ENCODE data around the gene NDUFC2. TPM values are rescaled to one million over a fixed set of nuclear protein-coding genes. Genes with fewer than 3 reads are reported as not detected.
"Not testable (repeated sequence)": the region's sequence is repeated elsewhere in the genome, so short reads cannot be mapped to it uniquely, and the experiment has no call there.

The NDUFC2 gene
- total and polyA plus RNA-seq, 3 experiments from 2014 or later, result 189 to 220 (median 202) TPM

DNA sequence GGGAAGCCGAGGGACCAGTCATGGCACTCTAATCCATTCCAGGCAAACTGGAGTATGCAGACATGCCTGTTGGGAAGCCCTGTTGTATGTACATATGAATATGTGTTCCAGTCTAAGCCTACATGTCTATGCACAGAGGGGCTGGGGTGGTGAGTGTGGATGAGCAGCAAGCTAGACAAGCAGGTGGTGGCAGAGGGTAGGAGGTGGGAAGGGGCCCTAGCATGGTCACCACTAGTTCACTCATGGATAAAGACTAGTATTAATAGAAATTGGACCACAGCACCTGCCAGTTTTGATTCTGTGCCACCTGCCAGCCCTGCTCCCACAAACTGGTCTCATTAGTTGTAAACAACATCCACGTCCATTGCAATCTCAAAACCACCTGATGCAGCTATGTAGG, 14.5 kb downstream of the NDUFC2 start:
- Histone ChIP-seq H3K4me1 (ENCODE audit: insufficient read depth, low read length) (no peaks in the 10 kb centered on the region), H3K27me3 (ENCODE audit: insufficient read depth, low read length, poor library complexity, severe bottlenecking) (no peaks in the 10 kb centered on the region), H3K27ac (ENCODE audit: low read depth, low read length) (no peak overlapping the region), H3K36me3 (ENCODE audit: insufficient read depth, low read length) (peaks cover 10% of the 10 kb centered on the region), H3K9me3 (ENCODE audit: low read length) (no peaks in the 10 kb centered on the region), H3K4me3 (ENCODE audit: low read length) (no peak overlapping the region)
- Mint-ChIP-seq H3K4me3 (no peak overlapping the region), H3K9me3 (no peaks in the 10 kb centered on the region), H3K4me1 (no peaks in the 10 kb centered on the region), H3K27ac (peak overlapping the region in 1 of 8 donors; percentile 64), H3K27me3 (no peaks in the 10 kb centered on the region), H3K36me3 (peaks cover 10 to 29% (median 12%) of the 10 kb centered on the region in 3 donors)
- ChIA-PET CTCF (interaction anchor here (0.8 kb wide), 1 partner anchor 19 kb away, joined by 4 read pairs; no protein-coding TSS in a partner anchor), POLR2A (no interaction called here)
- DNase-seq, result no peak

DNA sequence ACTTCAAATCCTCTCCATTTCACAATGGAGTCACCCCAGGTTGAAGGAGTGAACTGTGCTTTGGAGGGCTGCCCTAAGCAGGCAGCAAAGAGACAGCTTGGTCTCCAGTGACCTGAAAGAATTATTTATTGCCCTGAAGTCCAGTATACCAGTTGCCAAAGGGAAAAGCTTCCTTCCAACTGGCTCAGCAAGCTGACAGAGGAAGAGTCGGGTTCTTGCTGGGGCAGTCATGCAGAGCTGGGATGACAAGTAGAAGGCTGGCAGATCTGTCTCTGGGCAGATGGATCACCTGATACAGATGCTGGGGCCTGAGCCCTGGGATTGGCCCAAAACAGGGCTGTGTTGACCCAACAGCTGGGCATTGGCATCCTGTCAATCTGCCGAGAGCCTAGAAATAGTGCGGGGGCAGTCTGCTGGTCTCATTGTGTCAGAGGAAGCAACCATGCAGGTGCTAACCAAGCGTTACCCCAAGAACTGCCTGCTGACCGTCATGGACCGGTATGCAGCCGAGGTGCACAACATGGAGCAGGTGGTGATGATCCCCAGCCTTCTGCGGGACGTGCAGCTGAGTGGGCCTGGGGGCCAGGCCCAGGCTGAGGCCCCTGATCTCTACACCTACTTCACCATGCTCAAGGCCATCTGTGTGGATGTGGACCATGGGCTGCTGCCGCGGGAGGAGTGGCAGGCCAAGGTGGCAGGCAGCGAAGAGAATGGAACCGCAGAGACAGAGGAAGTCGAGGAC, 16.1 kb downstream of the NDUFC2 start, which contains the start of gene THRSP:
TSS of gene THRSP (plus strand) at position 422 of the 742 bp plus-strand sequence. CDS start at position 443, 21 bp downstream.
- Histone ChIP-seq H3K4me1 (ENCODE audit: insufficient read depth, low read length) (no peaks in the 10 kb centered on the region), H3K27ac (ENCODE audit: low read depth, low read length) (no peak within 1 kb of the TSS), H3K4me3 (ENCODE audit: low read length) (no peak within 1 kb of the TSS), H3K36me3 (ENCODE audit: insufficient read depth, low read length) (no peaks in the 10 kb centered on the region), H3K27me3 (ENCODE audit: insufficient read depth, low read length, poor library complexity, severe bottlenecking) (no peaks in the 10 kb centered on the region), H3K9me3 (ENCODE audit: low read length) (no peaks in the 10 kb centered on the region)
- Mint-ChIP-seq H3K36me3 (peaks cover 8 to 14% (median 10%) of the 10 kb centered on the region in 3 donors), H3K27ac (peak within 1 kb of the TSS in 1 of 8 donors; percentile 87), H3K9me3 (no peaks in the 10 kb centered on the region), H3K4me1 (no peaks in the 10 kb centered on the region), H3K27me3 (no peaks in the 10 kb centered on the region), H3K4me3 (no peak within 1 kb of the TSS)
- no peak for DNase-seq
- ChIA-PET POLR2A (no interaction called here), CTCF (no interaction called here)

DNA sequence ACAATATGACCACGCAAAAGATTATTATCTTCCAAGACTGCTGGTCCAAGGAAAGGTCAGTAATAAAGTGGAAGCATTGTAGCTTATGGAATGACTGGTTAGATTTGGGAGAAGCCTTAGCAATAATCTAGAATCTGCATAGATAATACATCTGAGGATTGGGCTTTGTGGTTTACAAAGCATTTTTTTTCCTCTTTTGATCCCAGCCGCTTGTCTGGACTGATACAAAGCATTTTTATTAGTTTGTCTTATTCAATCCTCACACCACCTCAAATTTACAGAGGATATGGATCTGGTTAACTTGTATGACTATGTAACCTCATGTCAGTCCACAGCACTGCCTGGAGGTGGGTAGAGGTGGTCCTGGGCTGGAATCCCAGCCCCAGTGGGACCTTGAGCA, 17.0 kb downstream of the NDUFC2 start:
- Mint-ChIP-seq H3K27ac (no peak overlapping the region), H3K4me1 (no peaks in the 10 kb centered on the region), H3K27me3 (no peaks in the 10 kb centered on the region), H3K4me3 (no peak overlapping the region), H3K9me3 (no peaks in the 10 kb centered on the region), H3K36me3 (peaks cover 5 to 6% (median 6%) of the 10 kb centered on the region in 3 donors)
- no peaks in the 10 kb centered on the region for H3K27me3 ChIP-seq (ENCODE audit: insufficient read depth, low read length, poor library complexity, severe bottlenecking)
- DNase-seq, result no peak
- H3K4me3 ChIP-seq (ENCODE audit: low read length), result no peak overlapping the region
- H3K27ac ChIP-seq (ENCODE audit: low read depth, low read length), result no peak overlapping the region
- H3K4me1 ChIP-seq (ENCODE audit: insufficient read depth, low read length), result no peaks in the 10 kb centered on the region
- ChIA-PET POLR2A (no interaction called here), CTCF (no interaction called here)
- no peaks in the 10 kb centered on the region for H3K36me3 ChIP-seq (ENCODE audit: insufficient read depth, low read length)
- no peaks in the 10 kb centered on the region for H3K9me3 ChIP-seq (ENCODE audit: low read length)

DNA sequence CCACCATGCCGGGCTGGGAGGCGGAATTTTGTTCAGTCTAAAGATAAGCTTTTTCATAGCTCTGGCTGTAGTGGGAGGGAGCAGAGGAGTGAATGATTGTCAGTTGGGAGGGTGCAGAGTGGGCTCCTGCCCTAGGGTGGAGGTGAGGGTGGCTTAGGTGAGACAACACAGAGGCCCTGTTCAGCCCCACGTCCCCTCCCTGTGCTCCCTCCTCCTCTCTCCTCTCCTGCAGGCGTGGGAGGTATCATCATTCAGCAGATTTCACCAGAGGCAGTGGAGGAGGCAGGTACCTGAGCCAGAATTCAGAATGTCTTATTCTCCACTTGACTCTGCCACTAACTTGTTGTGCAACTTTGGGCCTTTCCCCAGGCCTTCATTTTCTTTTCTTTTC, 17.7 kb downstream of the NDUFC2 start:
- Histone ChIP-seq H3K27me3 (ENCODE audit: insufficient read depth, low read length, poor library complexity, severe bottlenecking) (no peaks in the 10 kb centered on the region), H3K9me3 (ENCODE audit: low read length) (no peaks in the 10 kb centered on the region), H3K4me1 (ENCODE audit: insufficient read depth, low read length) (no peaks in the 10 kb centered on the region), H3K36me3 (ENCODE audit: insufficient read depth, low read length) (no peaks in the 10 kb centered on the region), H3K4me3 (ENCODE audit: low read length) (no peak overlapping the region), H3K27ac (ENCODE audit: low read depth, low read length) (no peak overlapping the region)
- Mint-ChIP-seq H3K9me3 (no peaks in the 10 kb centered on the region), H3K36me3 (peaks cover 0 to 1% (median 0%) of the 10 kb centered on the region in 3 donors), H3K27me3 (no peaks in the 10 kb centered on the region), H3K4me3 (no peak overlapping the region), H3K27ac (no peak overlapping the region), H3K4me1 (no peaks in the 10 kb centered on the region)
- ChIA-PET POLR2A (no interaction called here), CTCF (no interaction called here)
- no peak for DNase-seq

DNA sequence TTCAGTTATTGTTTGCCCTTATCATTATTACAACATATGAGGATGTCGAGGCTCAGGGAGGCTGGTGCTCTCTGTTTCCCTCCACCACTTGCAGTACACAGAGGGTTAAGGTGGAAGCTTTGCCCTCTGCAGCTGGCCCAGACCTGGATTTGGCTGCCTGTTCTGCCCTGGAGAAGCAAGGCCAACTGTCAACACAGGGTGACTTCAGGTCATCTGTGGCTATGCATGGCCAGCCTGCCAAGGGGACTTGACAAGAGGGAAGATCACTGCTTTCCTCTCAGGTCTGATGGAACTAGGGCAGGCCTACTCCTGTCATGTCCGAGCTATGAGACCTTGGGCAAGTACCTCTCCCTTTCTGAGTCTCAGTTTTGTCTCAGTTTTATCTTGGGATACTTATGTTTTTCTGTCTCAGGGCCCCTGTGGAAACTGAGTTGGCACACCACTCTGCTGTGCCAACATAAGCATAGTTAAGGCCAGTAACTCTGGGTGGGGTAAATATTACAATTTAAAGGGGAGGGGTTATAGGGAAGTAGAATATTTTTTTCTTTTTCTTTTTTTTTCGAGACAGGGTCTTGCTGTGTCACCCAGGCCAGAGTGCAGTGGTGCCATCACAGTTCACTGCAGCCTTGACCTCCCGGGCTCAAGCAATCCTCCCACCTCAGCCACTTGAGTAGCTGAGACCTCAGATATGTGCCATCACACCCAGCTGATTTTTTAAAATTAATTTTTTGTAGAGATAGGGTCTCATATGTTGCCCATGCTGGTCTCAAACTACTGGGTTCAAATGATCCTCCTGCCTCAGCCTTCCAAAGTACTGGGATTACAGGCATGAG, 18.4 kb downstream of the NDUFC2 start:
- no peak for DNase-seq
- CTCF ChIA-PET, result no interaction called here
- H3K4me3 Mint-ChIP-seq, result no peak overlapping the region
- no peaks in the 10 kb centered on the region for H3K27me3 ChIP-seq (ENCODE audit: insufficient read depth, low read length, poor library complexity, severe bottlenecking)
- H3K4me3 ChIP-seq (ENCODE audit: low read length), result no peak overlapping the region
- H3K36me3 ChIP-seq (ENCODE audit: insufficient read depth, low read length), result no peaks in the 10 kb centered on the region
- no peaks in the 10 kb centered on the region for H3K4me1 Mint-ChIP-seq
- no peaks in the 10 kb centered on the region for H3K4me1 ChIP-seq (ENCODE audit: insufficient read depth, low read length)
- H3K27ac ChIP-seq (ENCODE audit: low read depth, low read length), result no peak overlapping the region
- no peaks in the 10 kb centered on the region for H3K9me3 Mint-ChIP-seq
- no peaks in the 10 kb centered on the region for H3K9me3 ChIP-seq (ENCODE audit: low read length)
- H3K27me3 Mint-ChIP-seq, result no peaks in the 10 kb centered on the region
- H3K36me3 Mint-ChIP-seq, result peaks cover 0 to 1% (median 0%) of the 10 kb centered on the region in 3 donors
- POLR2A ChIA-PET, result no interaction called here
- H3K27ac Mint-ChIP-seq, result peak overlapping the region in 1 of 8 donors; percentile 31

DNA sequence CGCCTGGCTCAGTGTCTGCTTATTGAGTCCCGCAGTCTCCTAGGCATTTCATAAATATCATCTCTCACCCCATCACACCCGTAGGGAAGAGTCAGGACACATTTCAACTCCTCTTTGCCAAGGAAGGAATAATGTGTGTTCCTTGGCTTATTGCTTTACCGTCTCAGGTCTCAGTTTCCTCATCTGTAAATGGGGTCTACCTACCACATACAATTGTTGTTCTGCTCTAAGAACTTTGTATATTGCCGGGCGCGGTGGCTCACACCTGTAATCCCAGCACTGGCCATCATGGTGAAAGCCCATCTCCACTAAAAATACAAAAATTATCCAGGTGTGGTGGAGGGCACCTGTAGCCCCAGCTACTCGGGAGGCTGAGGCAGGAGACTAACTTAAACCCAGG, 19.1 kb downstream of the NDUFC2 start:
- CTCF ChIA-PET, result no interaction called here
- Mint-ChIP-seq H3K27me3 (no peaks in the 10 kb centered on the region), H3K4me3 (no peak overlapping the region), H3K4me1 (no peaks in the 10 kb centered on the region), H3K36me3 (peaks cover 0 to 1% (median 0%) of the 10 kb centered on the region in 3 donors), H3K9me3 (no peaks in the 10 kb centered on the region), H3K27ac (no peak overlapping the region)
- no peaks in the 10 kb centered on the region for H3K4me1 ChIP-seq (ENCODE audit: insufficient read depth, low read length)
- H3K9me3 ChIP-seq (ENCODE audit: low read length), result no peaks in the 10 kb centered on the region
- H3K27ac ChIP-seq (ENCODE audit: low read depth, low read length), result no peak overlapping the region
- H3K36me3 ChIP-seq (ENCODE audit: insufficient read depth, low read length), result no peaks in the 10 kb centered on the region
- no peak overlapping the region for H3K4me3 ChIP-seq (ENCODE audit: low read length)
- no peaks in the 10 kb centered on the region for H3K27me3 ChIP-seq (ENCODE audit: insufficient read depth, low read length, poor library complexity, severe bottlenecking)
- no peak for DNase-seq
- POLR2A ChIA-PET, result no interaction called here

DNA sequence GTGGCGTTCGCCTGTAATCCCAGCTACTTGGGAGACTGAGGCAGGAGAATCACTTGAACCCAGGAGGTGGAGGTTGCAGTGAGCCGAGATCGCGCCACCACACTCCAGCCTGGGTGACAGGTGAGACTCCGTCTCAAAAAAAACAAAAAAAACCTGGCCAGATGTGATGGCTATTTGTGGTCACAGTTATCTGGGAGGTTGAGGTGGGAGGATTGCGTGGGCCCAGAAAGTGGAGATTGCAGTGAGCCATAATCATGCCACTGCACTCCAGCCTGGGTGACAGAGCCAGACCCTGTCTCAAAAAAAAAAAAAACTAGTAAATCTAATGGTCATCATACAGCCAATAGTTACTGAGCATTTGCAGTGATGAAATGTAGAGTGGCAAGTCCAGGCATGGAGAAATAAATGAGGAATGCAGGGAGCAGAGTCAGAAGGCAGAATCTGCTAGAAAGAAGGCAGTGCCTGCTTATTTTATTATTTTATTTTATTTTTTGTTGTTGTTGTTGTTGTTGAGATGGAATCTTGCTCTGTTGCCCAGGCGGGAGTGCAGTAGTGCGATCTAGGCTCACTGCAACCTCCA, 19.8 kb downstream of the NDUFC2 start:
- H3K36me3 ChIP-seq (ENCODE audit: insufficient read depth, low read length); H3K27me3 ChIP-seq (ENCODE audit: insufficient read depth, low read length, poor library complexity, severe bottlenecking); DNase-seq; H3K4me3 ChIP-seq (ENCODE audit: low read length); H3K27me3 Mint-ChIP-seq; H3K4me1 Mint-ChIP-seq; H3K36me3 Mint-ChIP-seq; H3K27ac ChIP-seq (ENCODE audit: low read depth, low read length); H3K4me3 Mint-ChIP-seq; H3K9me3 ChIP-seq (ENCODE audit: low read length); CTCF ChIA-PET; H3K4me1 ChIP-seq (ENCODE audit: insufficient read depth, low read length); POLR2A ChIA-PET; H3K9me3 Mint-ChIP-seq; H3K27ac Mint-ChIP-seq: not testable (repeated sequence)

DNA sequence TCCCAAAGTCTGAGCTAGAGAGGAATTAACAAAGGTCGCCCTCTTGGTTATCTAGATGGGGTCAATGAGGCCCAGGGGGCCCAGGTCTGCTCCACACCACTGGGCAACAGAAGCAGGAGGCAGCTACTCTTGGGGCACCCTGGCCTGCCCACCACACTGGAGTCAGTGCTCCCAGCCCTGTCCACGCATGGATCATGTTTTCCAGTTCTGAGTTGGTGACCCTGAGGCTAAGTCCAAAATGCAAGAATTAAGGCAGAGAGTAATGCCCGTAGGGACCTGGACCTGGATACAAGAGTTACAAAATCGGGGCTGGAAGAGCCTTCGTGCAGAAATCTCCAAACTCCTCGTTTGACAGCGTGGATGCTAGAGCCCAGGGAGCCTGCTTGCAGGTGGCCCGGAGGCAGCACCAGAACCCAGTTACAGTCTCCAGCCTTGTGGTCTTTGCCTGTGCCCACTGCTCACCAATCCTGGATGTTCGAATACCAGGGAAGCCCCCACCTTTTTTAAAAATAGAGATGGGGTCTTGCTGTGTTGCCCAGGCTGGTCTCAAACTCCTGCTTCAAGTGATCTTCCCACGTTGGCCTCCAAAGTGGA, 22.1 kb downstream of the NDUFC2 start:
- Histone ChIP-seq H3K4me1 (ENCODE audit: insufficient read depth, low read length) (no peaks in the 10 kb centered on the region), H3K9me3 (ENCODE audit: low read length) (no peaks in the 10 kb centered on the region), H3K4me3 (ENCODE audit: low read length) (no peak overlapping the region), H3K27ac (ENCODE audit: low read depth, low read length) (no peak overlapping the region), H3K27me3 (ENCODE audit: insufficient read depth, low read length, poor library complexity, severe bottlenecking) (no peaks in the 10 kb centered on the region), H3K36me3 (ENCODE audit: insufficient read depth, low read length) (no peaks in the 10 kb centered on the region)
- POLR2A ChIA-PET, result interaction anchor here (0.6 kb wide), 1 partner anchor 363 kb away, joined by 3 read pairs; no protein-coding TSS in a partner anchor
- DNase-seq, result no peak
- no peaks in the 10 kb centered on the region for H3K4me1 Mint-ChIP-seq
- H3K36me3 Mint-ChIP-seq, result peaks cover 0 to 3% (median 0%) of the 10 kb centered on the region in 3 donors
- H3K27ac Mint-ChIP-seq, result no peak overlapping the region
- H3K4me3 Mint-ChIP-seq, result no peak overlapping the region
- no peaks in the 10 kb centered on the region for H3K9me3 Mint-ChIP-seq
- H3K27me3 Mint-ChIP-seq, result no peaks in the 10 kb centered on the region
- CTCF ChIA-PET, result interaction anchor here (1.0 kb wide), 1 partner anchor 11 kb away, joined by 4 read pairs; no protein-coding TSS in a partner anchor

Measured in CD8-positive, alpha-beta memory T cell (primary cell).